ENCODE measurements around the gene DPH3.

The DPH3 gene

DNA sequence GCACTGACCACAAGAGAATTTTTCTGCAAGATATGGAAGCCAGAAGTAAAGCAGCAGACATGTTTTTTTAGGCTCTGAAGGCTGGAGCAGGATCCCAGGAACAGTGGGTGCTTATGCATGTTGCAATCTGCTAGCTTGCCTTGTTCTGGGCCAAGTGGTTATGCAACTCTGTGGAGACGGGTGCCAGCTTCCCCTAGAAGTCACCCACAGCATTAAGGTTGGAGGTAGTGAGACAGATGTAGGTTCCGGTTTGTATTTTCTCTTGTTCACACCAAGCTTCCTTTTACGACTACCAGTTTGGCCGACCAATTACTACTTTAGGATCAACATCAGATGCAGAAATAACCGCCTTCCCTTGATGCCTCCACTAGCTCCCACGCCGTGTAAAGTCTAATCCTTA is 11.1 kb downstream of the DPH3 start:
- DNase-seq = no peak

- no peak for DNase-seq
These were observed 11.8 kb downstream of the DPH3 start for GRCh38 chr3:16252988-16253387.

GRCh38 chr3:16252243-16252978 is 12.3 kb downstream of the DPH3 start:
- DNase-seq = no peak

DNA sequence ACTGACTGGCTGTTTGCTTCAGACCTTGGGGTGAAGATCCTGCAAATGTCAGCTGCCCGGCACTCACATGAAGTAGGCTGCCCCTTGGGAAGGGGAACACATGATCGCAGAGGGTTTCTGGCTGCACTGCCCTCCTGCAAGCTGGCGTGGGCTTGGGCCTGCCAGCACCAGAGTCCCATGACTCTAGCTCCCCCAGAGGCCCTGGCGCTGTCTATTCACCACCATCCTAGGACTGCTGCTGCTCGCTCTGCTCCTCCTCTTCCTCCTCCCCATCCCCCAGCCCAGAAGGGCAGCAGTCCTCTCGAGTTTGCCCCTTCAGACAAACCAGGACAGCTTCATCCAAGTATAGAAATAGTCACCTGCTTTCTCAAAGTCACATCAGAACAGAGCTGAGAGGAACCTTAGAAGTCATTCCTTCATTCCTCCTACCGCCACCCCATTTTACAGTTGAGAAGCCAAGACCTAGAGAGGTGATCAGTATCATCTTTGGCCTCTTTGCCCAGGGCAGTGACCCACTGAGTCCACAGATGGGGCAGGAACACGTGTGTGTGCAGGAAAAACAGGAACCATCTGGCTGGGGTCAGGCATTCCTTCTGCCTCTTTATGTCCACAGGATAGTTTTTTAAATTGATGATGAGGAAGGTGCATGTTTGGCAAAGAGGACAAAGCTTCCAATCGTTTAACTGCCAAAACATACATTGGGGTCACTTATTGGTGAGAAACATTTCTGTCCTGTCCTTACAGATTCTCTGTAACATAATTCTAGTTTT is 13.2 kb downstream of the DPH3 start:
- no peak for DNase-seq

- no peak for DNase-seq
These were observed 14.9 kb downstream of the DPH3 start for GRCh38 chr3:16249886-16250285.

DNA sequence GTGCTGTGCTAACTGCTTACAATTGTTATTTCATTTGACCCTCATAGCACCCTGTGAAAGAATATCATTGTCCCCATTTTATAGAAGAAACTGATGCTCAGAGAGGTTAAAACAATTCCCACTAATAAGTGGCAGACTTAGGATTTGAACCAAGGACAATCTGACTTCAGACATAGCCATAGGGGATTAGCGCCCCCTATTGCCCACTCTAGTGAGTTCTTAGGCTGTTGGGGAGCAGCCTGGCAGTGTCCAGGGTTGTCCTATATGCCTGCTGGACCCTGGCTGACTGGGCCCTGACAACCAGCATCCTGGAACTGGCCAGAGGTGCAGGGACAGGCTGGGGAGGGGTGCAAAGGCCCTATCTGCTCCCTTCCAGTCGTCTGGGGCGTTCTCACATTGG is 15.4 kb downstream of the DPH3 start:
- no peak for DNase-seq

- no peak for DNase-seq
These were observed 16.2 kb downstream of the DPH3 start for GRCh38 chr3:16248556-16248955.

- peak; percentile 89 for DNase-seq
These were observed 17.3 kb downstream of the DPH3 start for GRCh38 chr3:16247282-16248061.

GRCh38 chr3:16245609-16246008 is 19.1 kb downstream of the DPH3 start:
- DNase-seq = no peak

- no peak for DNase-seq
These were observed 20.8 kb downstream of the DPH3 start for GRCh38 chr3:16243706-16244490.

GRCh38 chr3:16242177-16242576 is 22.6 kb downstream of the DPH3 start:
- DNase-seq = no peak

DNA sequence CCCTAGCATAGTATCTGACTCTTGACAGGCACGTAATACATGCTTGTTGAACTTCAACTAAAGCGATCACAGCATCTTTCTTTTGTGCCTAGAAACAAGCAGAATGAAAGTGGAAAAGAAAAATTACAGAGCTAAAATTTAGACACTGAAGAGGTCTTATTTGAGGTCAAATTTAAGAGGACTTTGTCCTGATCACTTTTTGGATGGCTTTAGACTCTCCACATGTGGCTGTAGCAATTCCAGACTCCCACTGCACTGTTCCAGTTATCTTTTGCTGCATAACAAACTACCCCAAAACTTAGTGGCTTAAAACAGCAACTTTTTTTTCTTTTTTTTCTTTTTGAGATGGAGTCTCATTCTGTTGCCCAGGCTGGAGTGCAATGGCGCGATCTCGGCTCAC is 23.5 kb downstream of the DPH3 start:
- no peak for DNase-seq

DNA sequence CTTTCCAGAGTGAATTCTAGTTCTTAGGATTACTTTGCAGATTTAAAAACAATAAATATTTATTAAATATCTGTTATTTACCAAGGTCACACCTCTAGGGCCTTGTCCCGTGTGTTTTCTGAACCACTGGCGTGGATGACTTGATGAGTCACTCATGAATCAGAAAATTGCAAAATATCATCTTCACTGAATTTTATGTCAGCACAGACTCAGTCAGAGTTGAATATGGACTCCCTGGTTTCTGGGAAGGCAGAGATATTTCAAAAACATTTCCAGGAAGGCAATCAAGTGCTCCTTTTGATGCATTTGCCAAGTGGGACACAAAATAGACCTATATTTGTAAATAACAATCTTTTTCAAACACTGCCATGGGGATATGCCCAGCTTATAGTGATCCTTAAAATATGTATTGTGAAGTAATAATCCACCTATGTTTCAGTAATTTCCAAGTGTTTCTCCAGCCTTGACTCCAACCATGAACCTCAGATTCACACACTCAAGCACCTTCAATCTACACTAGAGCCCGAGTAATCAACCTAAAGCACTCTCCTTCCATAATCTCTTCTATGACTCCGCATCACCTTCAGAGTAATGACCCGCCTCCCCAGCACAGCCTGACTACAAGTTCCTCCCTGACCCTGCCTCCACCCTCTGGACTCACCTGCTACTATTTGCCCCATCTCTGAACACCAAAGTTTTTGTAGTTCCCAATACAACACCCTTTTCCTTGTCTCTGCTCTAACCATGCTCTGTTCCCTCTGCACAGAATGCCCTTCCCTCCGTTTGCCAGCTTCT is 24.3 kb downstream of the DPH3 start:
- no peak for DNase-seq

DNA sequence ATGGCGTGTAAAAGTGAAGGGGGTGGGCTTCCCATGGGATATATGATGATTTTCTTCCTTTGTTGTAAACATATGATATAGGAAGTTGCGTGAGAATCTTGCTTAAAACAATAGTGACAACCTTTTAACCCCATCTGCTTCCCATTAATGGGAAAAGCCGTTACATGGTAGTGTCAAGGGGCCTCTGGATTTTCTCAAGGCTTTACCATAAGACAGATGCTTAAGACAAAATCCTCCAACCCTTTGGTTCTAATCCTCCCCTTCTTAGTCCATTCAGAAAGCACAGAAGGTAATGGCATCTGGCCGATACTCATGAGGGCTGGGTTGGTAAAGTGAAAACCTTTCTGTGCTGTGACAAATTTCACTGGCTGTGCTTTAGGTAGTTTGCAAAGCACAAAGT is 25.0 kb downstream of the DPH3 start:
- DNase-seq = no peak

- no peak for DNase-seq
These were observed 25.5 kb downstream of the DPH3 start for GRCh38 chr3:16239086-16239770.

DNA sequence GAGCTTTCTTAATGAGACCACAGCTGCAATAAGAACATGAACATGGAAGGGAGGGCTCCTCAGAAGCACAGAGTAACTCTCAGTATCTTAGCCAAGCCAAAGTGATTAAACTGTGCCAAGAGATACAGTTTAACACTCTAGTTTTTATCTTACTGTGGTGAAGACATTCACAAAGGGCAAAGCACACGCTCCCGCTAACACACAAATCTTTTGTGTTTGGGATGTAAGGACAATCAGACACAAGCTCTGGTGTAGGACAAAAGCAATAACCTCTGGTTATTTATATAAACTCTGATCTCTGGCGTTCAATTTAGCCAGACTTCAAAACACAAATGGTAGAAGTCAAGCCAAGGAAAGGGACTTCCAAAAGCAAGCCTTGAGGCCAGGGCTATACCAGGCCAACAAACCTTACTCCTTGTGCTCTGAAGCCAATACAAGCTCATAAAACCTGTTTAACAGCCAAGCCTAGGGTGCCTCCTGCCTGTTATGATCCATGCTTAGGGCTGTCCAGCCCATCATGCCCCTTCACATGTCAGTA is 27.8 kb downstream of the DPH3 start:
- no peak for DNase-seq

DNA sequence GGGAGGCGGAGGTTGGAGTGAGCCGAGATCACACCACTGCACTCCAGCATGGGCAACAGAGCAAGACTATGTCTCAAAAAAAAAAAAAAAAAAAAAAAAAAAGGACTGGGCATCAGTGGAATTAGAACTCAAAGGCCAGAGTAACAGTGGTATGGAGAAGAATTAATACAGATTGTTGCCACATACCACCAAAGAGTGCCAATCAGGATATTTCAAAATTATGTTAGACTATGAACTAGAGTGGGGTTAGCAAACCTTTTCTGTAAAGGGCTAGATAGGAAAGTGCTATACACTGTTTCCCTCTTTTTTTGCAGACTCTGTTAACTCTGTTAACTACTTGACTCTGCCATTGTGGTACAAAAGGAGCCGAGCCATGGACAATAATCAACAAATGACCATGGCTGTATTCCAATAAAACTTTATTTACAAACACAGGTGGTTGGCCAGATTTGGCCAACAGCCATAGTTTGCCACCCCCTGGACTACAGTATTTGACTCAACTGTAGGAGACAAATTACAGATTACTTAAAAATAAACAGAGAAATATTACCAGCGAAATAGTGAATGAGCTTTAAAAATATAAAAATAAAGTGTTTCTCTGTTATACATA is 28.6 kb downstream of the DPH3 start:
- DNase-seq = no peak

- no peak for DNase-seq
These were observed 30.5 kb downstream of the DPH3 start for GRCh38 chr3:16234281-16234680.

DNA sequence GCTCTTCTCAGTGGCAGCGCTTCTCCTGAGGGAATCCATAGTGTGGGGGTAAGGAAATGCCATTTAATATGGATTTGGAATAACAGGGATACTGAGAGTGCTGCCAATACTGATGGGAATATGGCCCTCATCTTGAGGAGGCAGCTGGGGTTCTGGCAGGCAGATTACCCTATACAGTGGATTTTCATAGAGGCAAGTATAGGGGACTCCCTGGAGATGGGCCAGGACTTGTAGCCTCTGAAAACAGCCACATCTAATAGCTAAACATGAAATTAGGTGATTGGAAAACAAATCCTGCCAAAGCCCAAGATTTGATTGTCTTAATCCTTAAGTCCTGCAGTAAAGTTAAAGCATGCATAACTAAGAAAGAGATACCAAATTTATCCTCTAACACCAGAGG is 30.9 kb downstream of the DPH3 start:
- DNase-seq = no peak

- no peak for DNase-seq
These were observed 32.8 kb downstream of the DPH3 start for GRCh38 chr3:16231983-16232382.

DNA sequence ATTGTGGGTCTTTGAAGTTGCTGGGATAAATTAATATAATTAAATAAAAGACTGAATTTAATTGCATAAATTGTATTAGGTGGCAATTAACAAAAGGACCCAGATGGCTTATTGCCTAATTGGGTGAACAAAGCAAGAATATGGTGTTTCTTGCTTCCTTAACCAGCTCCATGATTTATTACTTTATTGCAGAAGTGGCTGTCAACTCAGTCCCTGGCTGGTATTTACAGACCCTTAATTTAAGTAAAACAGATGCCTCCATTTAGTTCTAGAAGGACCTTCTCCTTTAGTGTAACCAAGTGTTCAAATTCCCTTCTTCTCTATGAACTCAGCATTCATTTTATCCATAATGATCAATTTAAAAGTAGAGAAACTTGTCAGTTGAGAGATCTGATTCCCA is 35.1 kb downstream of the DPH3 start:
- no peak for DNase-seq
